K562 (cell line): ENCODE data around the gene CFAP58.

Source experiments
- CHD1 ChIP-seq: fragments of 200-600 bp; sonication (generic); IDR thresholded peaks from one replicate; pipeline ENCODE4 v1.6.1; 2012; ENCODE audit warnings: mild to moderate bottlenecking, moderate library complexity, low read length, inconsistent platforms
- E2F8 ChIP-seq: fragments of 450-650 bp; IDR thresholded peaks from 2 replicates; pipeline ENCODE4 v1.7.1; 2018; ENCODE audit warnings: mild to moderate bottlenecking, low read depth; ENCODE audit not compliant: partially characterized antibody
- FOXJ3 ChIP-seq: sonication (generic); formaldehyde crosslinking; IDR thresholded peaks from 2 replicates; pipeline ENCODE4 v1.4.0; 2020; ENCODE audit warnings: mild to moderate bottlenecking, missing genetic modification reagents
- HOMEZ ChIP-seq: fragments of 250-450 bp; sonication (Bioruptor Pico); IDR thresholded peaks from 2 replicates; pipeline ENCODE4 v1.4.0; 2020; ENCODE audit warnings: mild to moderate bottlenecking, moderate library complexity
- MAFK ChIP-seq: IDR thresholded peaks from 2 replicates; pipeline ENCODE4 v1.6.1; 2011; ENCODE audit warnings: low read length, improper control_type of control experiment
- NRF1 ChIP-seq, 2 experiments: fragments of 450-650 bp; IDR thresholded peaks in 1 of 2; conservative IDR thresholded peaks in 1 of 2; 2 replicates each; pipeline ENCODE4 v1.6.1; 2014; ENCODE audit warnings: mild to moderate bottlenecking in 2 of 2
- POLR2AphosphoS2 ChIP-seq: IDR thresholded peaks from 2 replicates; pipeline ENCODE4 v1.6.1; 2012; ENCODE audit warnings: low read length, improper control_type of control experiment
- RCOR1 ChIP-seq, 2 experiments: IDR thresholded peaks; 2 replicates each; pipeline ENCODE4 v1.6.1; 2012; ENCODE audit warnings: low read depth in 2 of 2, low read length in 2 of 2, borderline replicate concordance in 1 of 2, improper control_type of control experiment in 1 of 2

- no peak for TF ChIP-seq RCOR1 (IDR thresholded peaks at IDR 0.05; ENCODE audit: borderline replicate concordance in 1 of 2, low read depth in 2 of 2, low read length in 2 of 2)
- TF ChIP-seq CHD1, result no peak
- no peak for TF ChIP-seq E2F8
- no peak for TF ChIP-seq HOMEZ (CRISPR knock-in tag)
- TF ChIP-seq POLR2AphosphoS2, result no peak
- no peak for TF ChIP-seq NRF1 (conservative IDR thresholded peaks at IDR 0.05 in 1 of 2, IDR thresholded peaks at IDR 0.05 in 1 of 2)
- no peak for TF ChIP-seq MAFK
- no peak for TF ChIP-seq FOXJ3 (CRISPR knock-in tag)
Measured at GRCh38 chr10:104318810-104319741, 34.6 kb upstream of the CFAP58 start.
